Measurements from ENCODE around the gene DEF6.

DNA sequence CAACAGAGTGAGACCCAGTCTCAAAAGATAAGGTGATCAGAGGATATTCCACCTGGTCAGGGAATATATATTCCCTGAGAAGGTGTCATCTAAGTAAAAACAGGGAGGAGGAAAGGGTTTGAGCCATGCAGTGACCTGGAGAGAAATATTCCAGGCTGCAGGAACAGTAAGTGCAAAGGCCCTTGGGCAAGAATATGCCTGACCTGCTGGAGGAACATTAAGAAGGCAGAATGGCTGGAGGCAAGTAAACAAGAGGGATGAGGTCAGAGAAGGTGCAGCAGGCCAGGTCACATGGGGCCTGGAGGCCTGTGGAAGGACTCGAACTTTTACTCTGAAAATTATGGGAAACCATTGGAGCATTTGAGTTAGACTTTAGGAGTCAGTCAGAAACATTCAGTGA is 6.7 kb downstream of the DEF6 start:
- TF ChIP-seq, protein P1, sequence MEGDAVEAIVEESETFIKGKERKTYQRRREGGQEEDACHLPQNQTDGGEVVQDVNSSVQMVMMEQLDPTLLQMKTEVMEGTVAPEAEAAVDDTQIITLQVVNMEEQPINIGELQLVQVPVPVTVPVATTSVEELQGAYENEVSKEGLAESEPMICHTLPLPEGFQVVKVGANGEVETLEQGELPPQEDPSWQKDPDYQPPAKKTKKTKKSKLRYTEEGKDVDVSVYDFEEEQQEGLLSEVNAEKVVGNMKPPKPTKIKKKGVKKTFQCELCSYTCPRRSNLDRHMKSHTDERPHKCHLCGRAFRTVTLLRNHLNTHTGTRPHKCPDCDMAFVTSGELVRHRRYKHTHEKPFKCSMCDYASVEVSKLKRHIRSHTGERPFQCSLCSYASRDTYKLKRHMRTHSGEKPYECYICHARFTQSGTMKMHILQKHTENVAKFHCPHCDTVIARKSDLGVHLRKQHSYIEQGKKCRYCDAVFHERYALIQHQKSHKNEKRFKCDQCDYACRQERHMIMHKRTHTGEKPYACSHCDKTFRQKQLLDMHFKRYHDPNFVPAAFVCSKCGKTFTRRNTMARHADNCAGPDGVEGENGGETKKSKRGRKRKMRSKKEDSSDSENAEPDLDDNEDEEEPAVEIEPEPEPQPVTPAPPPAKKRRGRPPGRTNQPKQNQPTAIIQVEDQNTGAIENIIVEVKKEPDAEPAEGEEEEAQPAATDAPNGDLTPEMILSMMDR (IDR thresholded peaks at IDR 0.05): no peak
- TF ChIP-seq TCF7L2 (IDR thresholded peaks at IDR 0.05; ENCODE audit: low read depth, low read length): no peak
- TF ChIP-seq, protein P2, sequence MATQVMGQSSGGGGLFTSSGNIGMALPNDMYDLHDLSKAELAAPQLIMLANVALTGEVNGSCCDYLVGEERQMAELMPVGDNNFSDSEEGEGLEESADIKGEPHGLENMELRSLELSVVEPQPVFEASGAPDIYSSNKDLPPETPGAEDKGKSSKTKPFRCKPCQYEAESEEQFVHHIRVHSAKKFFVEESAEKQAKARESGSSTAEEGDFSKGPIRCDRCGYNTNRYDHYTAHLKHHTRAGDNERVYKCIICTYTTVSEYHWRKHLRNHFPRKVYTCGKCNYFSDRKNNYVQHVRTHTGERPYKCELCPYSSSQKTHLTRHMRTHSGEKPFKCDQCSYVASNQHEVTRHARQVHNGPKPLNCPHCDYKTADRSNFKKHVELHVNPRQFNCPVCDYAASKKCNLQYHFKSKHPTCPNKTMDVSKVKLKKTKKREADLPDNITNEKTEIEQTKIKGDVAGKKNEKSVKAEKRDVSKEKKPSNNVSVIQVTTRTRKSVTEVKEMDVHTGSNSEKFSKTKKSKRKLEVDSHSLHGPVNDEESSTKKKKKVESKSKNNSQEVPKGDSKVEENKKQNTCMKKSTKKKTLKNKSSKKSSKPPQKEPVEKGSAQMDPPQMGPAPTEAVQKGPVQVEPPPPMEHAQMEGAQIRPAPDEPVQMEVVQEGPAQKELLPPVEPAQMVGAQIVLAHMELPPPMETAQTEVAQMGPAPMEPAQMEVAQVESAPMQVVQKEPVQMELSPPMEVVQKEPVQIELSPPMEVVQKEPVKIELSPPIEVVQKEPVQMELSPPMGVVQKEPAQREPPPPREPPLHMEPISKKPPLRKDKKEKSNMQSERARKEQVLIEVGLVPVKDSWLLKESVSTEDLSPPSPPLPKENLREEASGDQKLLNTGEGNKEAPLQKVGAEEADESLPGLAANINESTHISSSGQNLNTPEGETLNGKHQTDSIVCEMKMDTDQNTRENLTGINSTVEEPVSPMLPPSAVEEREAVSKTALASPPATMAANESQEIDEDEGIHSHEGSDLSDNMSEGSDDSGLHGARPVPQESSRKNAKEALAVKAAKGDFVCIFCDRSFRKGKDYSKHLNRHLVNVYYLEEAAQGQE (IDR thresholded peaks at IDR 0.05; ENCODE audit: insufficient read depth in 1 of 2, low read depth in 2 of 2, low read length in 1 of 2): no peak
- TF ChIP-seq POLR2AphosphoS5 (IDR thresholded peaks at IDR 0.05; ENCODE audit: low read depth, low read length): no peak

Measured in Panc1 (cell line).